Peyer's patch (tissue), 4 donors: ENCODE results near the gene JAKMIP3.

ENCODE experiments used
- CTCF ChIP-seq, 6 experiments: fragments of 450-650 bp in 4 of 6; fragments of 200-600 bp in 2 of 6; sonication (generic) in 1 of 6; IDR thresholded peaks; one replicate each; pipeline ENCODE4 v1.5.1; 2017 to 2019; ENCODE audit warnings: antibody characterized with exemption in 6 of 6, mild to moderate bottlenecking in 3 of 6, moderate library complexity in 1 of 6
- POLR2A ChIP-seq, 2 donors: fragments of 450-650 bp; IDR thresholded peaks; one replicate each; pipeline ENCODE4 v1.5.1; 2017; ENCODE audit warnings: antibody characterized with exemption in 2 of 2, mild to moderate bottlenecking in 2 of 2, moderate library complexity in 2 of 2

GRCh38 chr10:132020456-132020855 lies 45.3 kb upstream of the JAKMIP3 start:
- TF ChIP-seq POLR2A (IDR thresholded peaks at IDR 0.05) (no peak), CTCF (IDR thresholded peaks at IDR 0.05) (no peak)
